Neural cell (in vitro differentiated cells): Measurements from ENCODE around the gene CLPX. TPM values are rescaled to one million over a fixed set of nuclear protein-coding genes. Genes with fewer than 3 reads are reported as not detected.
A peak's percentile ranks its signal among the peaks of the same experiment; 100 is the strongest.

ENCODE experiments used
- H2AFZ ChIP-seq: fragments of 200-600, 300-800 bp; sonication (generic), shearing (Covaris generic); 2 replicates; pipeline ENCODE4 v1.6.0; 2014; ENCODE audit warnings: low read depth, mild to moderate bottlenecking, antibody characterized with exemption, low read length, moderate library complexity
- H3F3A ChIP-seq: fragments of 200-600 bp; shearing (Covaris generic); 2 replicates; pipeline ENCODE4 v1.6.1; 2016; ENCODE audit warnings: mild to moderate bottlenecking, moderate library complexity, mixed read lengths, antibody characterized with exemption, low read length; ENCODE audit not compliant: insufficient read depth, poor library complexity, severe bottlenecking
- H3K27ac ChIP-seq: fragments of 200-600, 300-800 bp; sonication (generic), shearing (Covaris generic); 2 replicates; pipeline ENCODE4 v1.5.1; 2014; ENCODE audit warnings: mild to moderate bottlenecking, low read length, moderate library complexity
- H3K27me3 ChIP-seq: fragments of 300-800, 200-600 bp; sonication (generic), shearing (Covaris generic); 2 replicates; pipeline ENCODE4 v1.6.0; 2014; ENCODE audit warnings: mild to moderate bottlenecking, low read depth, low read length, moderate library complexity; ENCODE audit not compliant: insufficient read depth
- H3K36me3 ChIP-seq: fragments of 300-800, 200-600 bp; sonication (generic), shearing (Covaris generic); 2 replicates; pipeline ENCODE4 v1.5.1; 2014; ENCODE audit warnings: mild to moderate bottlenecking, antibody characterized with exemption, low read length, moderate library complexity; ENCODE audit not compliant: insufficient read depth
- H3K4me2 ChIP-seq: fragments of 300-800, 200-600 bp; sonication (generic), shearing (Covaris generic); 2 replicates; pipeline ENCODE4 v1.6.0; 2014; ENCODE audit warnings: mild to moderate bottlenecking, low read length
- H3K4me3 ChIP-seq: fragments of 300-800, 200-600 bp; sonication (generic), shearing (Covaris generic); 2 replicates; pipeline ENCODE4 v1.5.1; 2014; ENCODE audit warnings: mild to moderate bottlenecking, low read length, moderate library complexity
- H3K79me2 ChIP-seq: fragments of 200-600 bp; shearing (Covaris generic); replicated peaks from 2 replicates; pipeline ENCODE4 v1.6.0; 2014; ENCODE audit warnings: mild to moderate bottlenecking, low read length, moderate library complexity; ENCODE audit not compliant: insufficient read depth
- H3K9ac ChIP-seq: fragments of 300-800, 200-600 bp; sonication (generic), shearing (Covaris generic); 2 replicates; pipeline ENCODE4 v1.6.1; 2016; ENCODE audit warnings: mild to moderate bottlenecking, low read length, mixed read lengths
- H3K9me2 ChIP-seq: fragments of 200-600 bp; shearing (Covaris generic); 2 replicates; pipeline ENCODE4 v1.6.1; 2016; ENCODE audit warnings: mild to moderate bottlenecking, low read length, mixed read lengths; ENCODE audit not compliant: insufficient read depth
- H3K9me3 ChIP-seq: fragments of 200-600, 300-800 bp; sonication (generic), shearing (Covaris generic); 2 replicates; pipeline ENCODE4 v1.6.1; 2016; ENCODE audit warnings: mild to moderate bottlenecking, mixed run types, low read length, moderate library complexity, mixed read lengths
- H4K20me1 ChIP-seq: fragments of 200-600 bp; shearing (Covaris generic); 2 replicates; pipeline ENCODE4 v1.6.1; 2016; ENCODE audit warnings: mild to moderate bottlenecking, mixed run types; ENCODE audit not compliant: insufficient read depth
- EP300 ChIP-seq: fragments of 450-650 bp; conservative IDR thresholded peaks from 2 replicates; pipeline ENCODE4 v1.6.1; 2014; ENCODE audit warnings: antibody characterized with exemption, mild to moderate bottlenecking, moderate library complexity; ENCODE audit not compliant: poor library complexity, severe bottlenecking
- EZH2 ChIP-seq: fragments of 200-600, 300-800 bp; shearing (Covaris generic), sonication (generic); IDR thresholded peaks from 2 replicates; pipeline ENCODE4 v1.6.1; 2014; ENCODE audit warnings: antibody characterized with exemption, low read length, borderline replicate concordance, mild to moderate bottlenecking; ENCODE audit not compliant: insufficient read depth, poor library complexity, severe bottlenecking
- MXI1 ChIP-seq: fragments of 450-650 bp; conservative IDR thresholded peaks from 2 replicates; pipeline ENCODE4 v1.6.1; 2014; ENCODE audit warnings: antibody characterized with exemption, mild to moderate bottlenecking; ENCODE audit not compliant: poor library complexity, severe bottlenecking
- POLR2AphosphoS5 ChIP-seq: IDR thresholded peaks from 2 replicates; pipeline ENCODE4 v1.6.1; 2012
- RAD21 ChIP-seq: fragments of 450-650 bp; conservative IDR thresholded peaks from 2 replicates; pipeline ENCODE4 v1.6.1; 2014; ENCODE audit warnings: antibody characterized with exemption, mild to moderate bottlenecking, moderate library complexity
- SMC3 ChIP-seq: fragments of 450-650 bp; conservative IDR thresholded peaks from 2 replicates; pipeline ENCODE4 v1.6.1; 2014; ENCODE audit warnings: antibody characterized with exemption, mild to moderate bottlenecking, moderate library complexity; ENCODE audit not compliant: poor library complexity
- TAF1 ChIP-seq: IDR thresholded peaks from 2 replicates; pipeline ENCODE4 v1.6.1; 2012; ENCODE audit warnings: low read depth
- polyA plus RNA-seq: library from polyadenylated mRNA; depleted of rRNA; stranded (reverse); fragments of >200 nt; gene quantifications from 2 replicates; pipeline ENCODE4 v1.2.3, GENCODE V29; 2014
- TF ChIP-seq, protein P1 (sequence below): IDR thresholded peaks from 2 replicates; pipeline ENCODE4 v1.6.1; 2012; ENCODE audit warnings: borderline replicate concordance
- TF ChIP-seq, protein P2 (sequence below): fragments of 450-650 bp; IDR thresholded peaks from 2 replicates; pipeline ENCODE4 v1.5.1; 2014; ENCODE audit warnings: antibody characterized with exemption, mild to moderate bottlenecking, moderate library complexity; ENCODE audit not compliant: poor library complexity, severe bottlenecking

CLPX gene
- polyA plus RNA-seq, 1 donor from 2014 or later = 44.9 TPM

DNA sequence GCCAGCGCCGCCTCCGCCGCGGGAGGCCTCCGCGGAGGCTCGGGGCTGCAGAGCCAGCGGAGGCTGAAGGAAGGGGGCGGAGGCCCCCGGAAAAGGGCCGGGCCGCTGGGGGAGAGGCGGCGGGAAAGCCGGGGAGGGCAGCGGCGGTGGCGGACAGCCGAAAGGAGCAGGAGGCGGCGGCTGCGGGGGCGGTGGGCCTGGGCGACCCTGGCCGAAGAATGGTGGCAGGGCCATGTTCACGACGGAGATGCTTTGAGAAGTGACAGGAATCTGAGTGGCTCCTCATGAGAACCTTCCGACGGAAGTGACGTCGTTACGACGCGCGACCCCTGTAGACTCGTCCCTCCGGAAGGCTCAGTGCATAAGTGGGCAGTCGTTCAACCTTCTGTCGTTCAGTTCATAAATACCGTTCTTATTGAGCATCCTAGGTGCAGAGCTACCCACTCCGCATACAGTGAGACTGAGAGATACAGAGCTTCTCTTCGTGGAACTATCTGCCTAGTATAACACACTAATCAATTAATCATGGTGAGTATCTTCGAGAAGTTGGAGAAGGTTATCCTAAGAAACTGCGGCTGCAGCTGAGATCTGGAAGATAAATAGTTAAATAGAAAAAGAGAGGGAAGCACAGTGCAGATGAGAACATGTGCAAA is 51.5 kb downstream of the CLPX start, which contains the start of gene PDCD7:
Gene PDCD7 (minus strand): TSS at position 261 of the 653 bp plus-strand sequence. CDS start 27 bp downstream, at position 234.
- Histone ChIP-seq H3K36me3 (no peaks in the 10 kb centered on the region), H2AFZ (peak within 1 kb of the TSS; percentile 94), H3K4me2 (peak within 1 kb of the TSS; percentile 88), H3K9me3 (no peaks in the 10 kb centered on the region), H3K9ac (peak within 1 kb of the TSS; percentile 90), H3K27me3 (no peaks in the 10 kb centered on the region), H4K20me1 (no peaks in the 10 kb centered on the region), H3K27ac (peak within 1 kb of the TSS; percentile 90), H3K79me2 (peaks cover 22% of the 10 kb centered on the region), H3K9me2 (no peaks in the 10 kb centered on the region), H3K4me3 (peak within 1 kb of the TSS; percentile 92), H3F3A (no peaks in the 10 kb centered on the region)
- TF ChIP-seq MXI1 (peak; percentile 74), TAF1 (peak; percentile 92), POLR2AphosphoS5 (peak; percentile 99), EP300 (peak; percentile 39), EZH2 (no peak), SMC3 (peak; percentile 57)
- TF ChIP-seq, protein P1, sequence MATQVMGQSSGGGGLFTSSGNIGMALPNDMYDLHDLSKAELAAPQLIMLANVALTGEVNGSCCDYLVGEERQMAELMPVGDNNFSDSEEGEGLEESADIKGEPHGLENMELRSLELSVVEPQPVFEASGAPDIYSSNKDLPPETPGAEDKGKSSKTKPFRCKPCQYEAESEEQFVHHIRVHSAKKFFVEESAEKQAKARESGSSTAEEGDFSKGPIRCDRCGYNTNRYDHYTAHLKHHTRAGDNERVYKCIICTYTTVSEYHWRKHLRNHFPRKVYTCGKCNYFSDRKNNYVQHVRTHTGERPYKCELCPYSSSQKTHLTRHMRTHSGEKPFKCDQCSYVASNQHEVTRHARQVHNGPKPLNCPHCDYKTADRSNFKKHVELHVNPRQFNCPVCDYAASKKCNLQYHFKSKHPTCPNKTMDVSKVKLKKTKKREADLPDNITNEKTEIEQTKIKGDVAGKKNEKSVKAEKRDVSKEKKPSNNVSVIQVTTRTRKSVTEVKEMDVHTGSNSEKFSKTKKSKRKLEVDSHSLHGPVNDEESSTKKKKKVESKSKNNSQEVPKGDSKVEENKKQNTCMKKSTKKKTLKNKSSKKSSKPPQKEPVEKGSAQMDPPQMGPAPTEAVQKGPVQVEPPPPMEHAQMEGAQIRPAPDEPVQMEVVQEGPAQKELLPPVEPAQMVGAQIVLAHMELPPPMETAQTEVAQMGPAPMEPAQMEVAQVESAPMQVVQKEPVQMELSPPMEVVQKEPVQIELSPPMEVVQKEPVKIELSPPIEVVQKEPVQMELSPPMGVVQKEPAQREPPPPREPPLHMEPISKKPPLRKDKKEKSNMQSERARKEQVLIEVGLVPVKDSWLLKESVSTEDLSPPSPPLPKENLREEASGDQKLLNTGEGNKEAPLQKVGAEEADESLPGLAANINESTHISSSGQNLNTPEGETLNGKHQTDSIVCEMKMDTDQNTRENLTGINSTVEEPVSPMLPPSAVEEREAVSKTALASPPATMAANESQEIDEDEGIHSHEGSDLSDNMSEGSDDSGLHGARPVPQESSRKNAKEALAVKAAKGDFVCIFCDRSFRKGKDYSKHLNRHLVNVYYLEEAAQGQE = peak; percentile 78
- TF ChIP-seq, protein P2, sequence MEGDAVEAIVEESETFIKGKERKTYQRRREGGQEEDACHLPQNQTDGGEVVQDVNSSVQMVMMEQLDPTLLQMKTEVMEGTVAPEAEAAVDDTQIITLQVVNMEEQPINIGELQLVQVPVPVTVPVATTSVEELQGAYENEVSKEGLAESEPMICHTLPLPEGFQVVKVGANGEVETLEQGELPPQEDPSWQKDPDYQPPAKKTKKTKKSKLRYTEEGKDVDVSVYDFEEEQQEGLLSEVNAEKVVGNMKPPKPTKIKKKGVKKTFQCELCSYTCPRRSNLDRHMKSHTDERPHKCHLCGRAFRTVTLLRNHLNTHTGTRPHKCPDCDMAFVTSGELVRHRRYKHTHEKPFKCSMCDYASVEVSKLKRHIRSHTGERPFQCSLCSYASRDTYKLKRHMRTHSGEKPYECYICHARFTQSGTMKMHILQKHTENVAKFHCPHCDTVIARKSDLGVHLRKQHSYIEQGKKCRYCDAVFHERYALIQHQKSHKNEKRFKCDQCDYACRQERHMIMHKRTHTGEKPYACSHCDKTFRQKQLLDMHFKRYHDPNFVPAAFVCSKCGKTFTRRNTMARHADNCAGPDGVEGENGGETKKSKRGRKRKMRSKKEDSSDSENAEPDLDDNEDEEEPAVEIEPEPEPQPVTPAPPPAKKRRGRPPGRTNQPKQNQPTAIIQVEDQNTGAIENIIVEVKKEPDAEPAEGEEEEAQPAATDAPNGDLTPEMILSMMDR = no peak

DNA sequence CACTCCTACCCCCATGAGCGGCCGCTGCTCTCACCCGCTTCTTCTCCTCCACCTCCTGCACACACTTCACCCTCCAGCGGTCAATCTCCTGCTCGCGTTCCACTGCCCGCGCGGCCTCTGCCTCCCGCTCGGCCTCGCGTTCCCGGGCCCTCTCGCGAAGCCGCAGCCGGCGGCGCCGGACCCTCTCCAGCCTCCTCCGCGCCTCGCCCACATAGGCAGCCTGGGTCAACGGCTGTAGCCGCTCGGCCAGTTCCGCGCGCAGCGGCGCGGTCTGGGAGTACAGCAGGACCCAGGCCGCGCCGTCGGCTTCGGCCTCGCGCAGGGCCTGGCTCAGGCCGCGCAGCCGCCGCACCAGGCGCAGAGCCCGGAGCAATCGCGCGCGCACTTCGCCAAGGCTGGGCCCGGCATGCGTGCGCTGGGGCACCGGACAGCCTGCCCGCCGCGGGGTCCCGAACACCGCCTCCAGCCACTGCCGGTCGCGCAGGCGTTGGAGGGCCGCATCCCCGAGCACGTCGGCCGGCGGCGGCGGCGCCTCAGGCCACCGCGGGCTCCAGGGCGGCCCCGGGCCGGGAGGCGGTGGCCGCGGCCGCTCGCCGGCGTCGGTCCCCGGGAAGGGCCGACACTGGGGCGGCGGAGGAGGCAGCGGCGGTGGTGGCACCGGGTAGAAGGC is 52.1 kb downstream of the CLPX start:
- H3F3A ChIP-seq = no peaks in the 10 kb centered on the region
- H2AFZ ChIP-seq = peak overlapping the region; percentile 21
- H4K20me1 ChIP-seq = no peaks in the 10 kb centered on the region
- no peak for TF ChIP-seq EP300
- peak; percentile 10 for TF ChIP-seq RAD21
- H3K4me3 ChIP-seq = peak overlapping the region; percentile 92
- H3K27ac ChIP-seq = peak overlapping the region; percentile 90
- H3K27me3 ChIP-seq = no peaks in the 10 kb centered on the region
- H3K9me3 ChIP-seq = no peaks in the 10 kb centered on the region
- no peaks in the 10 kb centered on the region for H3K9me2 ChIP-seq
- H3K79me2 ChIP-seq = peaks cover 22% of the 10 kb centered on the region
- peak overlapping the region; percentile 88 for H3K4me2 ChIP-seq
- no peaks in the 10 kb centered on the region for H3K36me3 ChIP-seq
- H3K9ac ChIP-seq = peak overlapping the region; percentile 90
